ENCODE results near the gene LAG3. TPM values are rescaled to one million over a fixed set of nuclear protein-coding genes. Genes with fewer than 3 reads are reported as not detected.
A peak's percentile ranks its signal among the peaks of the same experiment; 100 is the strongest.

LAG3 gene
- total and polyA plus RNA-seq, 10 of the 15 experiments (the other 5 are each of a cell fraction or from before 2014, with no cell fraction given) = 0.52 to 4.2 (median 1.0) TPM; not detected in 1

DNA sequence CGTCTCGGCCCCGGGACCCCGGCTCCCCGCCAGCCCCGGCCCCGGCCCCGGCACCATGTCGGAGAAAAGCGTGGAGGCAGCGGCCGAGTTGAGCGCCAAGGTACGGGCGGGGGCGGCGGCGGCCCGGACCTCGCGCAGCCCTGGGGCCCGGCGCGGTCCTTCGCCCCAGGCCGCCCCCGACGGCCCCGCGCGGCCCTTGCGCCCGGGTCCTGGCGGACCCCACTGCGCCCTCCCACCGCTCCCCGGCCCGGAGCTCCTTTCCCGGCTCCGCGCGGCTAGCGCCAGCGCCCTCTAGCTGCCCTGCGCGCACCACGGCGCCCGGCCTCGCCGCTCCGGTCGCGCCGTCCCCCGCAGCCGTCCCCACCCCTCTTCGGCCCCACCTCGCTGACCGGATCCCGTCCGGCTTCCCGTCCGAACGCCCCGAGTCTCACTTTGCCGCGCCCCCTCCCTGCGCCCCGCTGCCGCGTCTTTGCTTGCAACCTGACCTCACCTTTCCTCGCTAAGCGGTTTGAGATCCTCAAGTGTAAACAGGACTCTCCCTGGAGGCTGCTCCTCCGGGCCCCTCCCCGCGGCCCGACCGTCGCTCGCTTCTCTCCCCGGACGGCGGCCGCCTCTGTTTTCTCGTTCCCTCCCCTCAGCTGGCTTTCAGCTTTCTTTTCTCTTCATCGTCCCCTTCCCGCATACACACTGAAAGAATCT is 5.5 kb upstream of the LAG3 start (continued):
- TF ChIP-seq GATAD2B (conservative IDR thresholded peaks at IDR 0.05; ENCODE audit: low read depth) (peak; percentile 85; the same call in 1 of the 2 replicates), SRF (IDR thresholded peaks at IDR 0.05; ENCODE audit: low read depth in 2 of 2, low read length in 2 of 2) (no peak), ZSCAN29 (IDR thresholded peaks at IDR 0.05) (0 out of 2 replicates have a peak, but pooled peaks have one; percentile 29), EZH2 (IDR thresholded peaks at IDR 0.05; ENCODE audit: borderline replicate concordance, control insufficient read depth, low read depth, low read length) (no peak), RELA (IDR thresholded peaks at IDR 0.05; ENCODE audit: borderline replicate concordance, partially characterized antibody) (no peak), SMC3 (IDR thresholded peaks at IDR 0.05; ENCODE audit: borderline replicate concordance, low read length) (peak; percentile 23; the same call in 1 of the 2 replicates), MYB (IDR thresholded peaks at IDR 0.05; ENCODE audit: borderline replicate concordance, low read depth, low read length) (no peak), ASH2L (IDR thresholded peaks at IDR 0.05; ENCODE audit: borderline replicate concordance, low read depth) (no peak), RCOR1 (conservative IDR thresholded peaks at IDR 0.05; ENCODE audit: low read depth, low read length) (no peak), MTA3 (IDR thresholded peaks at IDR 0.05; ENCODE audit: borderline replicate concordance, low read length) (no peak), IKZF1 (conservative IDR thresholded peaks at IDR 0.05) (peak; percentile 94), MTA2 (IDR thresholded peaks at IDR 0.05; ENCODE audit: low read depth) (no peak), KLF5 (IDR thresholded peaks at IDR 0.05; ENCODE audit: partially characterized antibody) (no peak), MXI1 (IDR thresholded peaks at IDR 0.05; ENCODE audit: low read depth, low read length) (peak; percentile 51; the same call in 1 of the 2 replicates)
- TF ChIP-seq, protein P1, sequence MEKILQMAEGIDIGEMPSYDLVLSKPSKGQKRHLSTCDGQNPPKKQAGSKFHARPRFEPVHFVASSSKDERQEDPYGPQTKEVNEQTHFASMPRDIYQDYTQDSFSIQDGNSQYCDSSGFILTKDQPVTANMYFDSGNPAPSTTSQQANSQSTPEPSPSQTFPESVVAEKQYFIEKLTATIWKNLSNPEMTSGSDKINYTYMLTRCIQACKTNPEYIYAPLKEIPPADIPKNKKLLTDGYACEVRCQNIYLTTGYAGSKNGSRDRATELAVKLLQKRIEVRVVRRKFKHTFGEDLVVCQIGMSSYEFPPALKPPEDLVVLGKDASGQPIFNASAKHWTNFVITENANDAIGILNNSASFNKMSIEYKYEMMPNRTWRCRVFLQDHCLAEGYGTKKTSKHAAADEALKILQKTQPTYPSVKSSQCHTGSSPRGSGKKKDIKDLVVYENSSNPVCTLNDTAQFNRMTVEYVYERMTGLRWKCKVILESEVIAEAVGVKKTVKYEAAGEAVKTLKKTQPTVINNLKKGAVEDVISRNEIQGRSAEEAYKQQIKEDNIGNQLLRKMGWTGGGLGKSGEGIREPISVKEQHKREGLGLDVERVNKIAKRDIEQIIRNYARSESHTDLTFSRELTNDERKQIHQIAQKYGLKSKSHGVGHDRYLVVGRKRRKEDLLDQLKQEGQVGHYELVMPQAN (conservative IDR thresholded peaks at IDR 0.05) = peak; percentile 73; the same call in 1 of the 2 replicates
- TF ChIP-seq, protein P2, sequence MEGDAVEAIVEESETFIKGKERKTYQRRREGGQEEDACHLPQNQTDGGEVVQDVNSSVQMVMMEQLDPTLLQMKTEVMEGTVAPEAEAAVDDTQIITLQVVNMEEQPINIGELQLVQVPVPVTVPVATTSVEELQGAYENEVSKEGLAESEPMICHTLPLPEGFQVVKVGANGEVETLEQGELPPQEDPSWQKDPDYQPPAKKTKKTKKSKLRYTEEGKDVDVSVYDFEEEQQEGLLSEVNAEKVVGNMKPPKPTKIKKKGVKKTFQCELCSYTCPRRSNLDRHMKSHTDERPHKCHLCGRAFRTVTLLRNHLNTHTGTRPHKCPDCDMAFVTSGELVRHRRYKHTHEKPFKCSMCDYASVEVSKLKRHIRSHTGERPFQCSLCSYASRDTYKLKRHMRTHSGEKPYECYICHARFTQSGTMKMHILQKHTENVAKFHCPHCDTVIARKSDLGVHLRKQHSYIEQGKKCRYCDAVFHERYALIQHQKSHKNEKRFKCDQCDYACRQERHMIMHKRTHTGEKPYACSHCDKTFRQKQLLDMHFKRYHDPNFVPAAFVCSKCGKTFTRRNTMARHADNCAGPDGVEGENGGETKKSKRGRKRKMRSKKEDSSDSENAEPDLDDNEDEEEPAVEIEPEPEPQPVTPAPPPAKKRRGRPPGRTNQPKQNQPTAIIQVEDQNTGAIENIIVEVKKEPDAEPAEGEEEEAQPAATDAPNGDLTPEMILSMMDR (IDR thresholded peaks at IDR 0.05 in 2 of 3, conservative IDR thresholded peaks at IDR 0.05 in 1 of 3; ENCODE audit: control insufficient read depth in 2 of 3, extremely low read depth in 1 of 3, insufficient read depth in 1 of 3, low read depth in 3 of 3, low read length in 3 of 3) = peak; percentile 61 to 81 (median 61); a peak in 5 of 6 replicates
- TF ChIP-seq, protein P3, sequence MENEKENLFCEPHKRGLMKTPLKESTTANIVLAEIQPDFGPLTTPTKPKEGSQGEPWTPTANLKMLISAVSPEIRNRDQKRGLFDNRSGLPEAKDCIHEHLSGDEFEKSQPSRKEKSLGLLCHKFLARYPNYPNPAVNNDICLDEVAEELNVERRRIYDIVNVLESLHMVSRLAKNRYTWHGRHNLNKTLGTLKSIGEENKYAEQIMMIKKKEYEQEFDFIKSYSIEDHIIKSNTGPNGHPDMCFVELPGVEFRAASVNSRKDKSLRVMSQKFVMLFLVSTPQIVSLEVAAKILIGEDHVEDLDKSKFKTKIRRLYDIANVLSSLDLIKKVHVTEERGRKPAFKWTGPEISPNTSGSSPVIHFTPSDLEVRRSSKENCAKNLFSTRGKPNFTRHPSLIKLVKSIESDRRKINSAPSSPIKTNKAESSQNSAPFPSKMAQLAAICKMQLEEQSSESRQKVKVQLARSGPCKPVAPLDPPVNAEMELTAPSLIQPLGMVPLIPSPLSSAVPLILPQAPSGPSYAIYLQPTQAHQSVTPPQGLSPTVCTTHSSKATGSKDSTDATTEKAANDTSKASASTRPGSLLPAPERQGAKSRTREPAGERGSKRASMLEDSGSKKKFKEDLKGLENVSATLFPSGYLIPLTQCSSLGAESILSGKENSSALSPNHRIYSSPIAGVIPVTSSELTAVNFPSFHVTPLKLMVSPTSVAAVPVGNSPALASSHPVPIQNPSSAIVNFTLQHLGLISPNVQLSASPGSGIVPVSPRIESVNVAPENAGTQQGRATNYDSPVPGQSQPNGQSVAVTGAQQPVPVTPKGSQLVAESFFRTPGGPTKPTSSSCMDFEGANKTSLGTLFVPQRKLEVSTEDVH (IDR thresholded peaks at IDR 0.05; ENCODE audit: low read depth, partially characterized antibody) = no peak
- TF ChIP-seq, protein P4, sequence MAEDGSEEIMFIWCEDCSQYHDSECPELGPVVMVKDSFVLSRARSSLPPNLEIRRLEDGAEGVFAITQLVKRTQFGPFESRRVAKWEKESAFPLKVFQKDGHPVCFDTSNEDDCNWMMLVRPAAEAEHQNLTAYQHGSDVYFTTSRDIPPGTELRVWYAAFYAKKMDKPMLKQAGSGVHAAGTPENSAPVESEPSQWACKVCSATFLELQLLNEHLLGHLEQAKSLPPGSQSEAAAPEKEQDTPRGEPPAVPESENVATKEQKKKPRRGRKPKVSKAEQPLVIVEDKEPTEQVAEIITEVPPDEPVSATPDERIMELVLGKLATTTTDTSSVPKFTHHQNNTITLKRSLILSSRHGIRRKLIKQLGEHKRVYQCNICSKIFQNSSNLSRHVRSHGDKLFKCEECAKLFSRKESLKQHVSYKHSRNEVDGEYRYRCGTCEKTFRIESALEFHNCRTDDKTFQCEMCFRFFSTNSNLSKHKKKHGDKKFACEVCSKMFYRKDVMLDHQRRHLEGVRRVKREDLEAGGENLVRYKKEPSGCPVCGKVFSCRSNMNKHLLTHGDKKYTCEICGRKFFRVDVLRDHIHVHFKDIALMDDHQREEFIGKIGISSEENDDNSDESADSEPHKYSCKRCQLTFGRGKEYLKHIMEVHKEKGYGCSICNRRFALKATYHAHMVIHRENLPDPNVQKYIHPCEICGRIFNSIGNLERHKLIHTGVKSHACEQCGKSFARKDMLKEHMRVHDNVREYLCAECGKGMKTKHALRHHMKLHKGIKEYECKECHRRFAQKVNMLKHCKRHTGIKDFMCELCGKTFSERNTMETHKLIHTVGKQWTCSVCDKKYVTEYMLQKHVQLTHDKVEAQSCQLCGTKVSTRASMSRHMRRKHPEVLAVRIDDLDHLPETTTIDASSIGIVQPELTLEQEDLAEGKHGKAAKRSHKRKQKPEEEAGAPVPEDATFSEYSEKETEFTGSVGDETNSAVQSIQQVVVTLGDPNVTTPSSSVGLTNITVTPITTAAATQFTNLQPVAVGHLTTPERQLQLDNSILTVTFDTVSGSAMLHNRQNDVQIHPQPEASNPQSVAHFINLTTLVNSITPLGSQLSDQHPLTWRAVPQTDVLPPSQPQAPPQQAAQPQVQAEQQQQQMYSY (CRISPR knock-in tag; IDR thresholded peaks at IDR 0.05) = no peak

All from GM12878 (cell line).